Memory B cell (primary cell): ENCODE results near the gene CCDC70.

Experiments used
- ATAC-seq: fragments of 150-1000 bp; cut with Tn5 transposase; 2 replicates; pipeline ENCODE4 v1.10.0; 2021; ENCODE audit warnings: low read depth, mild to moderate bottlenecking, moderate library complexity
- DNase-seq, 2 donors: peaks; one replicate each; pipeline ENCODE4 v3.0.0; 2022; ENCODE audit warnings: low spot score in 2 of 2
- H3K27ac Mint-ChIP-seq: one replicate; pipeline ENCODE4 v1.8.0; 2022; ENCODE audit warnings: mild to moderate bottlenecking, moderate library complexity, mixed read lengths
- H3K27me3 Mint-ChIP-seq: one replicate; pipeline ENCODE4 v1.8.0; 2022; ENCODE audit warnings: mixed read lengths
- H3K36me3 Mint-ChIP-seq: one replicate; pipeline ENCODE4 v1.8.0; 2022; ENCODE audit warnings: mild to moderate bottlenecking, mixed read lengths
- H3K4me1 Mint-ChIP-seq: one replicate; pipeline ENCODE4 v1.8.0; 2022; ENCODE audit warnings: mixed read lengths
- H3K4me3 Mint-ChIP-seq: one replicate; pipeline ENCODE4 v1.8.0; 2022; ENCODE audit warnings: mild to moderate bottlenecking, moderate library complexity, mixed read lengths
- H3K9me3 Mint-ChIP-seq: one replicate; pipeline ENCODE4 v1.8.0; 2022; ENCODE audit warnings: mixed read lengths

CCDC70 gene

GRCh38 chr13:51862957-51863356 is 1.2 kb downstream of the CCDC70 start:
- DNase-seq (no peak), ATAC-seq (no peak)
- Mint-ChIP-seq H3K4me1 (no peaks in the 10 kb centered on the region), H3K27me3 (peaks cover 13% of the 10 kb centered on the region), H3K27ac (no peak overlapping the region), H3K9me3 (no peaks in the 10 kb centered on the region), H3K36me3 (no peaks in the 10 kb centered on the region), H3K4me3 (no peak overlapping the region)

DNA sequence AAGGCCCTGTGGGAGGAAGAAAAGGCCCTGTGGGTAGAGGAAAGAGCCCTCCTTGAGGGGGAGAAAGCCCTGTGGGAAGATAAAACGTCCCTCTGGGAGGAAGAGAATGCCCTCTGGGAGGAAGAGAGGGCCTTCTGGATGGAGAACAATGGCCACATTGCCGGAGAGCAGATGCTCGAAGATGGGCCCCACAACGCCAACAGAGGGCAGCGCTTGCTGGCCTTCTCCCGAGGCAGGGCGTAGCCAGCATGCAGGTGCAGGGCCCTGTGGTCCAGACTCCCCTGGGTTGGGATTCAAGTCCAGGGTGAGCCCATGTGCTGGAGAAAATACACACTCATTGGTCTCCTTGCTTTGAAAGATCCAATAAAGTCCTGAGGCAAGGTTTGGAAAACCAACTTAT is 4.1 kb downstream of the CCDC70 start:
- DNase-seq, result no peak
- H3K4me3 Mint-ChIP-seq, result no peak overlapping the region
- no peaks in the 10 kb centered on the region for H3K9me3 Mint-ChIP-seq
- ATAC-seq, result no peak
- H3K27ac Mint-ChIP-seq, result no peak overlapping the region
- H3K36me3 Mint-ChIP-seq, result no peaks in the 10 kb centered on the region
- H3K4me1 Mint-ChIP-seq, result no peaks in the 10 kb centered on the region
- peaks cover 17% of the 10 kb centered on the region for H3K27me3 Mint-ChIP-seq

DNA sequence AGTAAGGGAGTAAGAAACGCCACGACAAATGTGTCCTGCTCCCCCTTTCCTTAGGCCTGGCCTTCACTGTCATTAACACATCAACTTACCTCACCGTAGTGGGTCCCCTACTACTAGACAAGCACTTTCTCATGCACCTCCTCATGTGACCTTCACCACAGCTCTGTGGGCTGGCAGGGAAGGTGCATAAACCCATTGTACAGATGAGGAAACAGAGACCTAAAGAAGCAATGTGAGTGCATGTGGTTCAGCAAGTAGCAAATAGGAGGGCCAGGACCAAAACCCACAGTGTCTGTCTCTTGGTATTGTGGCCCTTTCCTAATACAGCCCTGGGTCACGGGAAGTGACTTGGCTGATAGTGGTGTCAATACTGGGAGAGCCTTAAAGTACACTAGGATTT is 5.3 kb downstream of the CCDC70 start:
- Mint-ChIP-seq H3K27ac (no peak overlapping the region), H3K9me3 (no peaks in the 10 kb centered on the region), H3K4me1 (no peaks in the 10 kb centered on the region), H3K27me3 (peaks cover 18% of the 10 kb centered on the region), H3K36me3 (no peaks in the 10 kb centered on the region), H3K4me3 (no peak overlapping the region)
- no peak for DNase-seq
- ATAC-seq, result no peak

DNA sequence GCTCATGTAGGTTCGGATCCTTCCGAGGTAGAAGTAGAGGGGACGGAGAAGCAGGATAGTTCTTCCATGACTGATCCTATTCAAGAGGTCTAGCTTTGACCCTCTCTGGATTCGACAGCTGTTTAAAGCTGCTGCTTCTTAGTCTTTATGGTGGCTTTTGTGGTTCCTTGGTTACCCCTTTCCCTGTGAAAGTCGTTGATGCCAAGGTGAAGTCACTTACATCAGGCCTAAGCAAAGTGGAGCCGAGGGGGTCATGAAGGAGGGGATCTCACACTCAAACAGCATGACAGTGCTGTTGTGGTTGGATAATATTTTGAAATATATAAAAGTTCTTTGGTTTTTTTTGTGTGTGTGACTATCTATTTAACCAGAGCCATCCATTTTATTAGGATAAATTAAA is 8.1 kb downstream of the CCDC70 start:
- no peaks in the 10 kb centered on the region for H3K9me3 Mint-ChIP-seq
- H3K27ac Mint-ChIP-seq, result no peak overlapping the region
- H3K4me3 Mint-ChIP-seq, result no peak overlapping the region
- ATAC-seq, result no peak
- peaks cover 10% of the 10 kb centered on the region for H3K27me3 Mint-ChIP-seq
- no peak for DNase-seq
- no peaks in the 10 kb centered on the region for H3K36me3 Mint-ChIP-seq
- H3K4me1 Mint-ChIP-seq, result no peaks in the 10 kb centered on the region

DNA sequence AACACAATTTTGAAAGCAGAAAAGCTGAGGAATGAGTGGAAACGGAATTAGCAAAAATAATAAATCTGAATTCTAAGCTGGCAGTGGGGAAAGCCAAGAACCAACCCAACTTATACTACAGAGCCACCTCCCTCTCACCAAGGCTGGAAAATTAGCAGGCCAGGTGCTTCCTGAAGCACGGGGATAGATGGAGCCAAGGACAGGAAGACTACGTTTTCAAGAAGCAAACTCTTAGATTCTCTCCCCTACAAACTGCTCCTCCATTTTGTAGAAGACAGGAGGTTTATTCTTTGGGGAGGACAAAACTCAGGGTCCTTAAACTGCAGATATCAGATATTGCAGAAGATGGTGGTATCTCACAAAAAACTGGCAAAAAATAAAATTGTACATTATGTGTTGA is 8.8 kb downstream of the CCDC70 start:
- Mint-ChIP-seq H3K9me3 (no peaks in the 10 kb centered on the region), H3K36me3 (no peaks in the 10 kb centered on the region), H3K27me3 (peaks cover 10% of the 10 kb centered on the region), H3K27ac (no peak overlapping the region), H3K4me1 (no peaks in the 10 kb centered on the region), H3K4me3 (no peak overlapping the region)
- DNase-seq (no peak), ATAC-seq (no peak)

DNA sequence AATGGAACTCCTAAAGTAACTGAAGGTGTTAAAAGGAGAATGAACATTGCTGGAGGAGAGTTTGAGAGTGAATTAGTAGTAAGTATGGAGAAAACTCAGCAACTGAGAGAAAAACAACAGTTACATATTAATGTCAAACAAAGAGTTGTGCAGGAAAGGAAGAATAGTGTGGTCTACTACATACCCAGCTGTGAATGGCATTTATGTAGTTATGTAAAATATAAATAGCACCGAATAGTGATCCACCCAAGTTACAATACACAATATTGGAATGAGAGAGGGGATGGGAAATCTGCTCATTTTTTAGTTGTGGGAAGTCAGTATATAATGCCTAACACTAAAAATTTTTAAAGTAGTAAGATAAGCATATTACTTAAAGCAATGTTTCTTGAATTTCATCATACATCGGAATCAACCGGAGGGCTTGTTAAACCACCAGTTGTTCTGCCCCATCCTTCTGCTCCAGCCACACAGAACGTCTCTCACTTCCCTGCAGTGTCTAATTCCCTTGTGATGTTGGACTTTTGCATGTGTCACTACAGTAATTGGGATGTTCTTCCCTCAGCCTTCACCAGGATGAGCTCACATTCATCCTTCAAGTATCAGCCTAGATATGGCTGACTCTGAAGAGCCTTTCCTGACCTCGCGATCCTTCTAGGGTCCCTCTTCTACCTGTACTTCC is 11.5 kb downstream of the CCDC70 start:
- Mint-ChIP-seq H3K36me3 (no peaks in the 10 kb centered on the region), H3K27me3 (peaks cover 5% of the 10 kb centered on the region), H3K4me3 (no peak overlapping the region), H3K9me3 (no peaks in the 10 kb centered on the region), H3K4me1 (no peaks in the 10 kb centered on the region), H3K27ac (no peak overlapping the region)
- ATAC-seq (no peak), DNase-seq (no peak)

GRCh38 chr13:51873837-51874236 is 12.1 kb downstream of the CCDC70 start:
- DNase-seq (no peak), ATAC-seq (no peak)
- H3K4me3 Mint-ChIP-seq, result no peak overlapping the region
- no peaks in the 10 kb centered on the region for H3K36me3 Mint-ChIP-seq
- no peaks in the 10 kb centered on the region for H3K9me3 Mint-ChIP-seq
- peaks cover 5% of the 10 kb centered on the region for H3K27me3 Mint-ChIP-seq
- no peaks in the 10 kb centered on the region for H3K4me1 Mint-ChIP-seq
- no peak overlapping the region for H3K27ac Mint-ChIP-seq

DNA sequence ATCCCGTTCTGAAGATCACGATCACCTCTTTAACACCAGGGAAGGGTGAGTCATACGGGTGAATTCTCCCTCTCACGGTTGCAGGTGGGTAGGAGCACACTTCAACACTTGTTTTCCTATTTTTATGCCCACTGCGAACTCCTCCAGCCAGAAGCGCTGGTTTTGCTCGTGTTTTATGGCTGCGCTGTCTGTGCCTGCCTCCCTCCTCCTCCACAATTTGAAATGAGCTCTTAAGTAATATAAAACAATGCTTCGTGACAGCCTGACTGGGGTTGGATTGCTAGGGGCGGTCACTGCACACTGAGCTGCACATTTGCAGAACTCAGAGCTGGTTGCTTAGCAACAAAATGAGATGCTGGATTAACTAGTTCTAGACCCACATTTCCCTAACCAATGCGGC is 12.9 kb downstream of the CCDC70 start:
- Mint-ChIP-seq H3K9me3 (no peaks in the 10 kb centered on the region), H3K27ac (no peak overlapping the region), H3K4me3 (no peak overlapping the region), H3K36me3 (no peaks in the 10 kb centered on the region), H3K27me3 (peaks cover 2% of the 10 kb centered on the region), H3K4me1 (no peaks in the 10 kb centered on the region)
- ATAC-seq, result no peak
- DNase-seq, result no peak

DNA sequence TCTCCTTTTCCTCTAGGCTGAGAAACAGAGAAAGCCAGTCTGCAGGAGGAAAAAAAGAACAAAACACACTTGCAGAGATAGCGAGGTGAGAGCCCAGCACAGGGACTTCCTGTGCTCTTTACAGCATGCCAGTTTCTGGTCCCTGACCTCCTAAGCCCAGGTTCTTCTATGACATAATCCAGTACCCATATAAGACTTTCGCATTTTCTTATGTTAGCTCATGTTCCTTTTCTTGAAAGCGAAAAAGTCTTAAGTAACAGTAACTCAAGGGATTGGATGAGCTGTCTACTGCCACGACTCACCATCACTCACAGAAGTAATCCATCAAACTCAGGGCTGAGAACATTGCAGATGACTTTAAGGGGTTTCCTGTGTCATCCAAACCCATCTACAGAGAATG is 17.4 kb downstream of the CCDC70 start:
- DNase-seq (no peak), ATAC-seq (no peak)
- H3K27me3 Mint-ChIP-seq, result no peaks in the 10 kb centered on the region
- H3K4me3 Mint-ChIP-seq, result no peak overlapping the region
- H3K36me3 Mint-ChIP-seq, result peaks cover 3% of the 10 kb centered on the region
- H3K9me3 Mint-ChIP-seq, result peaks cover 10% of the 10 kb centered on the region
- H3K4me1 Mint-ChIP-seq, result no peaks in the 10 kb centered on the region
- H3K27ac Mint-ChIP-seq, result peak overlapping the region; percentile 40

GRCh38 chr13:51881296-51881695 is 19.5 kb downstream of the CCDC70 start:
- Mint-ChIP-seq H3K4me3 (no peak overlapping the region), H3K4me1 (no peaks in the 10 kb centered on the region), H3K27ac (no peak overlapping the region)

GRCh38 chr13:51882570-51883225 is 20.9 kb downstream of the CCDC70 start:
- ATAC-seq (no peak), DNase-seq (no peak)
- H3K27me3 Mint-ChIP-seq, result no peaks in the 10 kb centered on the region
- no peak overlapping the region for H3K4me3 Mint-ChIP-seq
- H3K4me1 Mint-ChIP-seq, result no peaks in the 10 kb centered on the region
- peaks cover 12% of the 10 kb centered on the region for H3K9me3 Mint-ChIP-seq
- no peak overlapping the region for H3K27ac Mint-ChIP-seq
- H3K36me3 Mint-ChIP-seq, result peaks cover 3% of the 10 kb centered on the region

More at GRCh38 chr13:51881296-51881695, 19.5 kb downstream of the CCDC70 start:
- ATAC-seq (no peak), DNase-seq (no peak)
- Mint-ChIP-seq H3K36me3 (peaks cover 3% of the 10 kb centered on the region), H3K27me3 (no peaks in the 10 kb centered on the region), H3K9me3 (peaks cover 12% of the 10 kb centered on the region)

DNA sequence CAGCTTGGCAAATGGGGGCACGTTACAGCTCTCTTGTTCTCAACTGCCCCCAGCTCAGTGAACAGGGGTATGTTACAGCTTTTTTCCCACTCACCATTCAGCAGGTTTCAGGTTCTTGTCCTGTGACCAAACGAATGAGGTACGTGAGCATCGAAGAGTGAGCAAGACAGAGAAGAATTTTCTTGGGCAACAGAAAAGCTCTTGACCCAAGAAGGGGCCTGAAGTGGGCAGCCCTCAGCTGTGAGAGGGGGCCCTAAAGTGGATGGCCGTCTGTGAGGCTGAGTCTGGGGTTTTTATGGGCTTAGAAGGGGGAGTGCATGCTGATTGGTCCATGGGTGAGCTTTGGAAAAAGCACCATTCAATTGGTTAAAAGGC is 21.4 kb downstream of the CCDC70 start:
- Mint-ChIP-seq H3K27ac (no peak overlapping the region), H3K4me1 (no peaks in the 10 kb centered on the region), H3K4me3 (no peak overlapping the region), H3K9me3 (peaks cover 12% of the 10 kb centered on the region), H3K36me3 (peaks cover 3% of the 10 kb centered on the region), H3K27me3 (peaks cover under 1% of the 10 kb centered on the region)
- DNase-seq (no peak), ATAC-seq (no peak)

GRCh38 chr13:51885651-51886050 is 23.9 kb downstream of the CCDC70 start:
- Mint-ChIP-seq H3K27ac (no peak overlapping the region), H3K36me3 (peaks cover 5% of the 10 kb centered on the region), H3K9me3 (peaks cover 12% of the 10 kb centered on the region), H3K27me3 (peaks cover 2% of the 10 kb centered on the region), H3K4me3 (no peak overlapping the region), H3K4me1 (no peaks in the 10 kb centered on the region)
- no peak for ATAC-seq
- DNase-seq, result no peak

GRCh38 chr13:51887468-51887867 is 25.7 kb downstream of the CCDC70 start:
- no peak for DNase-seq
- H3K27me3 Mint-ChIP-seq, result peaks cover 4% of the 10 kb centered on the region
- no peak overlapping the region for H3K27ac Mint-ChIP-seq
- H3K4me1 Mint-ChIP-seq, result no peaks in the 10 kb centered on the region
- H3K36me3 Mint-ChIP-seq, result peaks cover 3% of the 10 kb centered on the region
- ATAC-seq, result no peak
- peaks cover 7% of the 10 kb centered on the region for H3K9me3 Mint-ChIP-seq
- no peak overlapping the region for H3K4me3 Mint-ChIP-seq

GRCh38 chr13:51892657-51893056 is 30.9 kb downstream of the CCDC70 start:
- H3K27me3 Mint-ChIP-seq, result peaks cover 9% of the 10 kb centered on the region
- H3K4me3 Mint-ChIP-seq, result no peak overlapping the region
- no peak overlapping the region for H3K27ac Mint-ChIP-seq
- H3K4me1 Mint-ChIP-seq, result no peaks in the 10 kb centered on the region
- no peak for DNase-seq
- peaks cover 2% of the 10 kb centered on the region for H3K36me3 Mint-ChIP-seq
- H3K9me3 Mint-ChIP-seq, result no peaks in the 10 kb centered on the region
- ATAC-seq, result no peak
